GM19025 (cell line): Measurements from ENCODE around the gene MAGI1.

Source experiments
- ATAC-seq: cut with Tn5 transposase; IDR thresholded peaks from one replicate; pipeline ENCODE4 v1.9.1; 2021; ENCODE audit warnings: mild to moderate bottlenecking, low read depth, moderate library complexity; ENCODE audit not compliant: unreplicated experiment

Gene MAGI1

GRCh38 chr3:65778968-65779367 is 259.8 kb downstream of the MAGI1 start:
- ATAC-seq, result no peak

GRCh38 chr3:65777050-65777449 is 261.7 kb downstream of the MAGI1 start:
- no peak for ATAC-seq

- no peak for ATAC-seq
Measured at GRCh38 chr3:65776494-65776893, 262.2 kb downstream of the MAGI1 start.

- ATAC-seq, result no peak
Measured at GRCh38 chr3:65776081-65776480, 262.6 kb downstream of the MAGI1 start.

- no peak for ATAC-seq
Measured at GRCh38 chr3:65772758-65773157, 266.0 kb downstream of the MAGI1 start.

- ATAC-seq, result no peak
Measured at GRCh38 chr3:65767551-65767950, 271.2 kb downstream of the MAGI1 start.

- ATAC-seq, result no peak
Measured at GRCh38 chr3:65762235-65762580, 276.5 kb downstream of the MAGI1 start.

- no peak for ATAC-seq
Measured at GRCh38 chr3:65761446-65762234, 277.1 kb downstream of the MAGI1 start.

- ATAC-seq, result no peak
Measured at GRCh38 chr3:65758876-65759598, 279.7 kb downstream of the MAGI1 start.

- ATAC-seq, result no peak
Measured at GRCh38 chr3:65758438-65758837, 280.3 kb downstream of the MAGI1 start.

GRCh38 chr3:65752636-65753035 is 286.1 kb downstream of the MAGI1 start:
- ATAC-seq, result no peak

- no peak for ATAC-seq
Measured at GRCh38 chr3:65751123-65751700, 287.5 kb downstream of the MAGI1 start.

GRCh38 chr3:65749066-65749465 is 289.7 kb downstream of the MAGI1 start:
- no peak for ATAC-seq

GRCh38 chr3:65748326-65748725 is 290.4 kb downstream of the MAGI1 start:
- no peak for ATAC-seq

- ATAC-seq, result no peak
Measured at GRCh38 chr3:65746848-65747247, 291.9 kb downstream of the MAGI1 start.

- ATAC-seq, result no peak
Measured at GRCh38 chr3:65745306-65745705, 293.4 kb downstream of the MAGI1 start.

- no peak for ATAC-seq
Measured at GRCh38 chr3:65742914-65743313, 295.8 kb downstream of the MAGI1 start.

- no peak for ATAC-seq
Measured at GRCh38 chr3:65741540-65741939, 297.2 kb downstream of the MAGI1 start.

- ATAC-seq, result no peak
Measured at GRCh38 chr3:65739901-65740541, 298.7 kb downstream of the MAGI1 start.

GRCh38 chr3:65734792-65735191 is 303.9 kb downstream of the MAGI1 start:
- ATAC-seq, result no peak

GRCh38 chr3:65734382-65734781 is 304.3 kb downstream of the MAGI1 start:
- no peak for ATAC-seq
